ENCODE results near the gene HIVEP3.
A peak's percentile ranks its signal among the peaks of the same experiment; 100 is the strongest.

HIVEP3 gene

GRCh38 chr1:41689558-41689981 lies 229.2 kb downstream of the HIVEP3 start:
- DNase-seq (ENCODE audit: low read depth in 2 of 2) = no peak

DNA sequence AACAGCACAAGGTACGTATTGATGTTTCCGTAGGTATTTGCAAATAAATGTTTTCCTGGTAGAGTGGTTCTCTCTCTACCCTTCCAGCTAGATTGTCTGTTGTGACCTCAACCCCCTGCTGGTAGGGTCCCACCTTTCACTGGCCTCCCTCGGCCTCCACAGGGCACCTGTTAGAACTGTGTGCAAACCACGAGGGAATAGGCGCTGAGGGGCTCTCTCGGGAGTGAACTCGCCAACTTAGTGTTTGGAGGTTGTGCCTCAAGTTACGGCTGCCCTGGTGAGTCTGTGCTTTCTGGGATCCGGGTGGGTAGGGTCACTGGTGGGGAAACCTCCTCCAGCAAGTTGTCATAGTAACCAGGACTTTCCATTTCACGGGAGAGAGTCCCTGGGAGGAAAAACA lies 229.6 kb downstream of the HIVEP3 start:
- DNase-seq (ENCODE audit: low read depth in 2 of 2) = no peak

DNA sequence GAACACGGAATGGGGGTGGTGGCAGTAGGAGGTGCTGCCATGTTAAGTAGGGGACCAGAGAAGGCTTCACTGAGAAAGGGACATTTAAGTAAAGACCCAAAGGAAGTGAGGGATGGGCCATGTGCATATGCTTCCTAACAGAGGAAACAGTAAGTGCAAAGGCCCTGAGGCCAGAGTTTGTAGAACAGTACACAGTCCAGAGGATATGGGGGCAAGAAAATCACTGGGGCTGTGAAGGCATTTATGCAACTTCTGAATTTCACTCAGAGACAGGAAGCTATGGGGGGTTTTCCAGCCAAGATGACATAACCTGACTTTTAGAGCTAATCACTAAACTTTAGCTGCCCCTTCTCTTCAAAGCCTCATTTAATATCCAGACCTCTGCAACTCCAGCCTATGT lies 231.7 kb downstream of the HIVEP3 start:
- DNase-seq (ENCODE audit: low read depth in 2 of 2) = no peak

- no peak for DNase-seq (ENCODE audit: low read depth in 2 of 2)
Observed at GRCh38 chr1:41683681-41684500, 234.8 kb downstream of the HIVEP3 start.

DNA sequence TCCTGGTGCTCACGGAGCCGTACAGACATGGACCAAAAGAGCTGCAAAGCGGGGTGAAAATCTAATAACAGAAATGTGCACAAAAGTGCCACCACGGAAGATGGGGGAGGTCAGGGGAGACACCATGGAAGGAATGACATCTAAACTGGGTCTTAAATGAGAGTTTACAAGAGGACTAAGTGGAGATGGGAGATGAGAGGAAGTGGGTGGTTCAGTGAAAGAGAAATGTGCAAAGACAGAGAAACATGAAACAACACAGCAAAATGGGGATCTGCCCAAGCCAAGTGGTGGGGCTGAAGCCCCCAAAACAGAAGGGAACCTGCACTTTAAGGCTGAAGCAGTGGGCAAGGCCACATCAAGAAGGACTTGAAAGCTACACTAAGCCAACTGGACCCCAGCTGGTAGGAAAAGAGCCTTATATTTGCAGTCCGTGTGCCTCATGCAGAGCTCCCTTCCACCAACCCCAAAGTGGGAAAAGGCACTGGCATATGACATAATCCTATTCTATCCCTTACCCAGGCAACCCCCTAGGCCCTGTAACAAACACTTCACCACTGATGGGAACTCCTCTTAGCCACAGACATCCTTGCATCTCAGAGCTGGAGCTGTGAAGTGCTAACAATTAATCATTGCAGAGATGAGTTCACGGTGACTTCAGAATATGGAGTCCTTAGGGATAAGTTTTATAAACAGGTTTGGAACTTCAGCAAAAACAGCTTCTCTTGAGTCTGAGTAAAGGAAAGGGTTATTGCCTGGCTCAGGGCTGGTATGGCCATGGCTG lies 235.7 kb downstream of the HIVEP3 start:
- DNase-seq (ENCODE audit: low read depth in 2 of 2) = no peak

GRCh38 chr1:41682149-41682548 lies 236.6 kb downstream of the HIVEP3 start:
- DNase-seq (ENCODE audit: low read depth in 2 of 2) = no peak

DNA sequence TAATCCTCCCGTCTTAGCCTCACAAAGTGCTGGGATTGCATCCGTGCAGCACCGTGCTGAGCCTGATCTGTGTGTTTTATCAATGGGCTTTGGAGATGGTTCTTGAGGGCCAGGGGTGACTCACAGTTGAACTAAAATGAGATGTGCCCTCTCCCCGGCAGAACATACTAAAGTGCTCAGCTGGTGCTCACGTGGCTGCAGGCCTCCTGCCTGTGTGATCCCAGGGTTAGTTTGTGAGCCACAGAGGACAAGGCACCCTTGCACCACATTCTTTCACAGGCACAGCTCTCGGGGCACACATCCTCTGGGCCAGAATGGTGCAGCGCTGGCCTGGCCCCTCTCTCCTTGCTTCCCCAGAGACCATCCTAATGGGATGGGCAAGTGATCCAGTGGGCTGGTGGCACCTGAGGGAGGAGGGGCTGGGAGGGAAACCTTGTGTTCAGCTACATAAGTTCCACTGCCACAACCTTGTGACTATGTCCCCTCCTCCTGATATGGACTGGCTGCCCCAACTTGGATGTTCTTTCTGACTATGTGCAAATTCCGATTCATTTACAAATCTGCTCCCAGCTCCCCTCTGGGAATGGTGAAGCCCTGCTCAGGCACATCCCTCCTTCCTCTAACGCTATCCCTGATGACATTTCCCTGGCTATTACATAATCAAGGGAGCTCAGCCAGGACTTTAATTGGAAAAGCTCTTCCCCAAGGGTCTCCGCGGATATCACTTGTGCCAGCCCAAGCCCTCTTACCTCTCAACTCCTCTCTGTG lies 237.2 kb downstream of the HIVEP3 start:
- no peak for DNase-seq (ENCODE audit: low read depth in 2 of 2)

GRCh38 chr1:41679994-41680393 lies 238.7 kb downstream of the HIVEP3 start:
- DNase-seq (ENCODE audit: low read depth in 2 of 2) = no peak

GRCh38 chr1:41679531-41679930 lies 239.2 kb downstream of the HIVEP3 start:
- no peak for DNase-seq (ENCODE audit: low read depth in 2 of 2)

DNA sequence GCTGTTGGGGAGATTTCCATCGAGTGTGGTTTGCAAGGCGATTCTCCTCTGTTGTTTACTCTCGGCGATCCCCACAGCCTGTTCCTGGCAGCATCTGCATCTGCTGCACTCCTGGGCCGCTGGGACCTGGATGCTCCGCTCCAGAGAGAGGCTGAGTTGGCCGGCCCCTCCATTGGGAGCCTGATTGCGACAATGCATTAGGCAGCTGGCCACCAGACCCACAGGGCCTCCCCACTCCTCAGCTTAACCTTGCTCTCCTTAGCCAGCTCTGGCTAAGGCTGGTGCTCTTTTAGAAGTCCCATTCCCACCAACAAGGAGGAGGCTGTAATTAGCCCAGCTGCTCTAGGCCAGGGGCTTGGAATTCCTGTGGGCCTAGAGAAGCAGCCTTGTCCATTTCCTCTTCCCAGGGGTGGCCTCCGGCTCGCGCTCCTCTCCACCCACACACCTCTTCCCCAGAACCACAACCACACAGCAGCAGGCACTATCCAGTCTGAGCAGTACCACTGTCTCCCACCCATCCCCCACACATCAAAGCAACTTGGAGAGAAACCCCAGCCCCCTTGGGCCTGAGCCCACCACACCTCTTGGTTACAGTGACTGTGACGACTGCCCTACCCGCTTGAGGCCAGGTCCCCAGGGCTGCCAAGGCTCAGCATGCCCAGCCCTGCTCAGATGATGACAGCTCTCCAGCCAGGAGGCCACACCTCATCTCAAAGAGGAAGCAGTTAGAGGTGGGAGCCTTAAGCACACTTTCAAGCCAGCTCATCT lies 240.4 kb downstream of the HIVEP3 start:
- no peak for DNase-seq (ENCODE audit: low read depth in 2 of 2)

DNA sequence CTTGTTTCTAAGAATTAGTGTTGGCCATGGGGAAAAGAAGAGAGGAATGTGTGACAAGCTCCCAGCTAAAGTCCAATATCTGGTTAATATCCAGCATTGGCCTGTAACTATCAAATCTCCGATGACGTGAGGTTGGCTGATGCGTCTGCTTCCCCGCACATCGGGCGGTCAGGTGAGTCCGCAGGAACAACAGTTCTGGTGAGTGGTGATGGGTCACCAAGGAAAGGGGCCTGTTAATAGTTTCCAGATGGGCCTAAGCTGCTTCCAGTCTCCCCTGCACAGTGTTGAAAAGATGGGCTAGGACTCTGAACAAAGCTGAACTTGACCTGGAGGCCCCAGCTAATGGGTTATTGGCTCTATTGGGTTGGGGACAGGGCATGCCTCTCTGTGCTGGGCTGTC lies 241.1 kb downstream of the HIVEP3 start:
- DNase-seq (ENCODE audit: low read depth in 2 of 2) = no peak

GRCh38 chr1:41675401-41675800 lies 243.3 kb downstream of the HIVEP3 start:
- no peak for DNase-seq (ENCODE audit: low read depth in 2 of 2)

- no peak for DNase-seq (ENCODE audit: low read depth in 2 of 2)
Observed at GRCh38 chr1:41674522-41674921, 244.2 kb downstream of the HIVEP3 start.

- no peak for DNase-seq (ENCODE audit: low read depth in 2 of 2)
Observed at GRCh38 chr1:41673806-41674205, 244.9 kb downstream of the HIVEP3 start.

DNA sequence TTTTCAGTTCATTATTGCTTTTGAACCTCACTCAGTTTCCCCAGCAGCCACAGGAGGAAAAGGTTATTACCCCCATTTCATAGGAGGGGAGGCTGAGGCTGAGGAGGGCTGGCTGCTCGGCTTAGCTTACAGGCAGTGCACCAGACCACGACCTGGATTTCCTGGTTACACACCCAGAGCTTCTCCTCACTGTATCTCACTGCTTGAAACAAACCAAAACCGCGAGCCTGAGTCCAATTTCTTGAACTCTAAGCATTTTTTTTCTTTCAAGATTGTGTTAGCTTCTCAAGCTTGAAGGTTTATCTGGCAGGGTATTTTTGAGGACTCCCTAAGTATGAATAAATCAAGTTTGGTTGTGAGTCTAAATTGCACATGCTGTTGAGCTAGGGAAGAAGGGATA lies 245.3 kb downstream of the HIVEP3 start:
- DNase-seq (ENCODE audit: low read depth in 2 of 2) = no peak

DNA sequence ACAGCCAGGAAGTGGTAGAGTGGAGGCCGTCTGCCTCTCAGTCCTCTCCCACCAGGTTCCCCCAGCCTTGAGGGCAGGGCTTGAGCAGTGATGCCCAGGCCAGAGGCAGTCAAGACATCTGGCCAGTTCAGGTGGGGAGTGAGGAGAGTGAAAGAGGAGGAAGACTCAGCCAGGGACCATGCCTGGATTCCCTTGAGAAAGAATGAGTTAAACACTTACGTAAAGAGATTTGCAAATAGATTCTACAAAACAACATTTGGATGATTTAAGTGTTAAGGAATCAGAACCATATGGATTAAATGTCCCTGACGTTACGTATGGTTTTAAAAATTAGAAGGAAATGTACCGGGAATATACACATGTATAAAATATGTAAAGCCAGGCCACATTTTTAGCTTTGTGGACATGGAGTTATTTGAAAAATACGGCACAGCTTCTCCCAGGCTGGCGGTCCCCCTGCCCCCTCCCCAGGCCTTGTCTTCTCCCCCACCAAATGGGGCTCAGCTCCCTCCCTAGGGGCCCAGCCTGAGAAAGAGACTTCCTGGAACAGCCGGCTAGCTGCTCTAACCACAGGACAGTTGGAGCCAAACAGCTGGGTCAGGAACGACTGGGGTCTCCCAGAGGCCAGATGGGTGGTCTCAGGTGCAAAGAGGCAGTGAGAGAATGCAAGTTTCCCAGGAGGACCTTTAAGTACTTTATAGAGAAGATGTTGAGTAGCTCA lies 245.9 kb downstream of the HIVEP3 start:
- no peak for DNase-seq (ENCODE audit: low read depth in 2 of 2)

DNA sequence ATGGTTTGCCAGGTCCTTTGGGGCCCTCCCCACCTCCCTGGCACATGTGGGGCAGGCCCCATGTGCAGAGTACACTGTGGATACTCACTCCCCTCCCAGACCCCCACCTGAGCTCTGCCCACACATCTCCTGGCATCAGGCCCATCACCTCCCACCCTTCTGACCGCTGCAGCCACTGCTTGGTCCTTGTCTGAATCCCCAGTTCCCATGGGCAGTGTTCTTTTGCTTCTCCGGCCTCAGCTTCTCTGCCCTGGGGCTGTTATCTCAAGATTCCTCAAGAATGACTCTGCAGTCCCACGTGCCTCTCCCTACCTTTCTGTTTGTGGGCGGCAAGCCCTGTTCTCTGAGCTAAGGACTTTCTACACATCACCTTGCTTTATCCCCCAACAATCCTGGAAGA lies 246.5 kb downstream of the HIVEP3 start:
- no peak for DNase-seq (ENCODE audit: low read depth in 2 of 2)

- DNase-seq (ENCODE audit: low read depth in 2 of 2) = no peak
Observed at GRCh38 chr1:41671116-41671755, 247.5 kb downstream of the HIVEP3 start.

DNA sequence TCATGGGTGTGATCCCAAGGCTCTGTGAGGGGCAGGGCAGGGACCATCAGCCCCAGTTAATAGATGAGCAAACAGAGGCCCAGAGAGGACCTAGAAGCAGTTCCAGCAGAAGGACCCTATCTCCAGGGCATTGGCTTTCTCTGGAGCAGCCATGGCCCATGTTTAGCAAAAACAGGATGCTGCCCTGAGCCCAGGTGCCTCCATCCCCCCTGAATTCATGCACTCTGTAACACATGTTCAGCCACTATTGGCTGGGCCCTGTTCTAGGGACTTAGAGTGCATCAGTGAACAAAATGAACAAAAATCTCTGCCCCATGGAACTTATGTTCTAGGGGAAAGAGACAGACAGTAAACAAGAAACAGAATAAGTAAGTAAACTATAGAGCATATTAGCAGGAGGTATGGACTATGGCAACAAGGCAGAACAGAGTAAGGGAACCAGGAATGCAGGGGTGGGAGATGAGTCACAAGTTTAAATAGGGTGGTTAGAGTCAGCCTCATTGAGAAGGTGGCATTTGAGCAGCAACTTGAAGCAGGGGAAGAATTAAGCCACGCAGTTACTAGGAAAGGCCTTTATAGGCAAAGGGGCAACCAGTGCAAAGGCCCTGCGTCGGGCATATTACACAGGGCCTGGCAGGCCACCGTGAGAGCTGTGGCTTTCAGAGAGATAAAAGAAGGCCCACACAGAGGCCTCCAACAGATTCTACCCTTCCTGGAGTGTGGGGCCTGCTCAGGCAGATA lies 248.3 kb downstream of the HIVEP3 start:
- DNase-seq (ENCODE audit: low read depth in 2 of 2) = peak; percentile 42 to 49

DNA sequence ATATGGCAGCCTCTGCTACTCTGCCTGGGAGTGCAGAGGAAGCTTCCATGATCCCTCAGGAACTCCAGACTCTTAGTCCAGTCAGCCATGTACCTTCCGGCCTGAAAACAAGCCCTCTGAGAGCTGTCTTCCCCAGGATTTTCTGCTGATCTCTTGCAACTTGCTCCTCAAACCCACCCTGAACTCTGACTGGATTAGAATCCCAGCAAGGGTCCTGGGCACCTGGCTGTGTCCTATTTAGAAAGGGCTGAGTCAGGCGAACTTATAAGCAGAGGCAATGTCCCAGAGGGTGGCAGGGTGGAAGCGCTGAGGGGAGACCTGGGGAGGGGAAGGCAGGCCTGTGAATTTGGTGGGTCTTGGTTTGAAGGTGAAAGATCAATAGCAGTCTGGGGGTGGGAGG lies 249.8 kb downstream of the HIVEP3 start:
- no peak for DNase-seq (ENCODE audit: low read depth in 2 of 2)

All from stimulated activated CD8-positive, alpha-beta memory T cell treated with anti-CD3 and anti-CD28 coated beads, Interleukin-15, amount 100 ng/mL, for 48 hours (primary cell).